Stimulated activated CD4-positive, alpha-beta T cell treated with anti-CD3 and anti-CD28 coated beads, Interleukin-4, amount 100 ng/mL, for 4 hours (primary cell): ENCODE data around the gene SLC9C1.

Experiments
- DNase-seq, 2 experiments: peaks; one replicate each; pipeline ENCODE4 v3.0.0-alpha.2; 2020

SLC9C1 gene

GRCh38 chr3:112293368-112294321 is at the start of gene SLC9C1:
Gene SLC9C1, minus strand, starts transcription at chr3:112294216. Its CDS starts 7,425 bp downstream, at chr3:112286791.
- DNase-seq: peak in 1 of 2 experiments; percentile 15

- DNase-seq: no peak
These were observed 47.4 kb upstream of the SLC9C1 start for GRCh38 chr3:112341386-112341785.

GRCh38 chr3:112339609-112340008 is 45.6 kb upstream of the SLC9C1 start:
- no peak for DNase-seq

- DNase-seq: no peak
These were observed 45.1 kb upstream of the SLC9C1 start for GRCh38 chr3:112339134-112339533.

GRCh38 chr3:112338727-112339056 is 44.7 kb upstream of the SLC9C1 start:
- no peak for DNase-seq

GRCh38 chr3:112338021-112338726 is 44.2 kb upstream of the SLC9C1 start:
- DNase-seq: no peak

- DNase-seq: no peak
These were observed 41.4 kb upstream of the SLC9C1 start for GRCh38 chr3:112335434-112335781.

GRCh38 chr3:112334691-112335433 is 40.8 kb upstream of the SLC9C1 start:
- DNase-seq: no peak

GRCh38 chr3:112333381-112334317 is 39.6 kb upstream of the SLC9C1 start:
- no peak for DNase-seq

- DNase-seq: peak; percentile 64 to 82
These were observed 39.0 kb upstream of the SLC9C1 start, which contains the start of gene CD200 for GRCh38 chr3:112333002-112333380. Gene CD200, plus strand, starts transcription at chr3:112333156. Its CDS starts 57 bp downstream, at chr3:112333213.

GRCh38 chr3:112331851-112332250 is 37.8 kb upstream of the SLC9C1 start:
- no peak for DNase-seq

- peak in 1 of 2 experiments; percentile 20 for DNase-seq
These were observed 33.4 kb upstream of the SLC9C1 start for GRCh38 chr3:112327371-112327951.

GRCh38 chr3:112321867-112322652 is 28.0 kb upstream of the SLC9C1 start:
- no peak for DNase-seq

GRCh38 chr3:112320691-112321090 is 26.7 kb upstream of the SLC9C1 start:
- DNase-seq: no peak

GRCh38 chr3:112319516-112320276 is 25.7 kb upstream of the SLC9C1 start:
- no peak for DNase-seq

- DNase-seq: no peak
These were observed 21.8 kb upstream of the SLC9C1 start for GRCh38 chr3:112315791-112316190.

- no peak for DNase-seq
These were observed 20.6 kb upstream of the SLC9C1 start for GRCh38 chr3:112314649-112315048.

- no peak for DNase-seq
These were observed 14.3 kb upstream of the SLC9C1 start for GRCh38 chr3:112308151-112308911.

GRCh38 chr3:112307557-112307956 is 13.5 kb upstream of the SLC9C1 start:
- no peak for DNase-seq
